HPDE6-E6E7 (cell line): ENCODE measurements around the gene PGPEP1.

Experiments used
- DNase-seq: peaks from one replicate; pipeline ENCODE4 v3.0.0; 2011; ENCODE audit warnings: missing footprints; ENCODE audit errors: extremely low spot score

PGPEP1 gene

DNA sequence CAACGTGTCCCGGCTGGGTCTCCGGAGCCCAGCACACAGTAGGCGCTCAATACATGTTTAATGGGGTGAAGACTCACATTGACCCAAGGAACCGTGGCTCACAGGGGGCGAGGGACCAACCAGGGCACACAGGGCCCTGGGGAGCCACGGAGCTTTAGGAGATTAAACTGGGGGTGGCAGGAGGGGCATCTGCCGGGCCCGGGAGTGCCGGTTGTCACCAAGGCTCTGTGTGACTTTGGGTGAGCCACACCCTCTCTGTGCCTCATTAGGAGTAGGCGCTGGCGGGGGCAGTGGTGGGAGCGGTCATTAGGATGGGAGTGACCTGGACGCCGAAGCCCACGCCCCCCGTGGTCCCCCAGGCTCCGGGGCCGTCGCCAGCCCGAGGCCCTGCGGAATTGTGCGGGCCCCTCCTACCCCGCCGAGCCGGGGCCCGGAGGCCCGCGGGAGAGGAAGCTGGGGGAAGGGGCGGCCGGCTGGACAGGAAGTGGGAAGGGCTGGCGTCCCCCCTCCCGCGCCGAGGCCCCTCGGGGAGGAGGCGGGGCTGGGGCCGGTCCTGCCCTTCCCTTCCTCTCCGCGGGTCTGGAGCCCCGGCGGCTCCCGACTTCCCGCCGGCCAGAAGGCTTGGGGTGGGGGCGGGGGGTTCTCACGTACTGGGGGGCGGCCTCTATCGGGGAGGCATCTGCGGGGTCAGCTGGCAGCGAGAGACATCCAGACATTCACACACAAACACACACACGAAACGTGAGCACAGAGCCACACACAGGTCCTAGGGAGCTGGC, 77.0 kb downstream of the PGPEP1 start:
- DNase-seq = no peak

DNA sequence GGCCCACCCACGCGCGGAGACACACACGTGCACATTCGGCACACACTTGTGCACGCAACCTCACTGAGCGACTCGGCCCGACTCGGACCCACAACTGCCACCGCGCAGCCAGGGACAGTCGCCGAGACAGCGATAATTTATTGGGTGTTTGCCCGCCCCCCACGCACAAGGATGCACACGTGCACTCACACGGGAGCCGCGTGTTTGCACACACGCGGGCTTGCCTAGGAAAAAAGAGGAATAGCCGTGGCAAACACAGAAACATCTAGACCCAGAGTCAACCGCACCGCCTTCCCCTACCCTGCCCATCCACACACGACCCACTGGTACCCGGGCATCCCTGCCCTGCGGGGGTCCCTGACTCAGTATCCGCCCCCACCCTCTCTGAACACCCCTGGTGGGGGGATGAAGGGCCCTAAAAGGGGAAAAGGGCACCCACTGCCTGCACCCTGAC, 77.7 kb downstream of the PGPEP1 start:
- no peak for DNase-seq

GRCh38 chr19:18418483-18419194, 78.2 kb downstream of the PGPEP1 start:
- DNase-seq = no peak

DNA sequence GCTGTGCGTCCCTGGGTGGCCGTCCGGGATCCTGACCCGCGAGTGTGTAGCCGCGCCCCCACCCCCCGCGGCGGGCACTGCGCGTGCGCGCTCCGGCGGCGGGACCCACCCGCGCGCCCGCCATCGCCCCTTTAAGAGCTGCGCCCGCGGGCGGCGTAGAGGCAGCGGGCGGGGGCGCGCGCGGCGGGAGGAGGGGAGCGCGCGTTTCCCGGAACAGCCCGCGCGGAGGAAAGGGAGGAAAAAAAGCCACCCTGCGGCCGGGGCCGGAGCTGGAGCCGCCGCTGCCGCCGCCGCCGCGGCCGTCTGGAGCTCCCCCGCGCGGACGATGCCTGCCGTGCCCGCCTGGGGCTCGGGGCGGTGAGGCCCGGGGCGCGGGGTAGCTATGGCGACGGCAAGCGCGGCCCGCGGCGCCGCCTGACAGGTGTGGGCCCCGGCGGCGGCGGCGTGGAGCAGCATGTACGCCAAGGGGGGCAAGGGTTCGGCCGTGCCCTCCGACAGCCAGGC, 78.8 kb downstream of the PGPEP1 start, which contains the start of gene SSBP4:
TSS of gene SSBP4 (plus strand) at position 204 of the 504 bp plus-strand sequence. CDS start at position 455, 251 bp downstream.
- no peak for DNase-seq
